Breast epithelium (tissue), 3 donors: ENCODE measurements around the gene SH2D3A.

Experiments used
- CTCF ChIP-seq, 3 donors: fragments of 450-650 bp; IDR thresholded peaks; one replicate each; pipeline ENCODE4 v1.5.1; 2016 to 2017; ENCODE audit warnings: antibody characterized with exemption in 3 of 3, mild to moderate bottlenecking in 3 of 3, moderate library complexity in 3 of 3
- POLR2AphosphoS5 ChIP-seq, 3 donors: sonication (generic); formaldehyde crosslinking; IDR thresholded peaks; one replicate each; pipeline ENCODE4 v1.6.1; 2017; ENCODE audit warnings: antibody characterized with exemption in 3 of 3

- TF ChIP-seq CTCF (IDR thresholded peaks at IDR 0.05) (no peak), POLR2AphosphoS5 (IDR thresholded peaks at IDR 0.05) (peak in 1 of 3 donors; percentile 85)
These were observed at the start of gene SH2D3A for GRCh38 chr19:6767357-6768235.
